ENCODE results near the gene LVRN. TPM values are rescaled to one million over a fixed set of nuclear protein-coding genes. Genes with fewer than 3 reads are reported as not detected.
A peak's percentile ranks its signal among the peaks of the same experiment; 100 is the strongest.

The LVRN gene
- total RNA-seq, 1 donor from 2014 or later = 0.56 TPM

DNA sequence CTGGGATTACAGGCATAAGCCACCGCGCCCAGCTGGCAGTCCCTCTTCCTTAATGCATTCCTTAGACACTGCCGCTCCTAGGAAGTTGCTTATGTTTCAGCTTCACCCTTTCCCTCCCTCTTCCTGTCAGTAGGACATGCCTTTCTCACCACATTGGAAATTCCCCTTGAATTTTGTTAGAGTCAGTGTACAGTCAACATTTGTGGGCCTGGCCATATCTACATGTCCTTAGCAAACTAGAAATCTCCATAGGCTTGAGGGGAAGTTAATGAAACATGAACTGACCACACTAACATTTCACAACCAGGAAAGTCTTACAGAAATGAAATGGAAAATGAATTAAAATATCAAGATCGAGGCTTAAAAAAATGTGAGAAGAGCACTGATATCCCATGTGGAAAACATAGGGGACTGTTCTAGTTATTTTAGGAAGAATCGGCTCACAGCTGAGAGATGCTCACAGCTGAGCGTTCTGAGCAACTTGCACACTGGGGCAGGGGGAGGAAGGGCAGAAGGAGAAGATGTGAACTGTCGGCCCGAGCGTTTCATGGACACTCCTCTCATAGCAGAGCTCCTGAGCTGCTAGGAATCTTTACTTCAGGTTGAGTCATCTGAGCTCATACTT lies 21.1 kb upstream of the LVRN start:
- Mint-ChIP-seq H3K27me3 (ENCODE audit: low read depth) (no peaks in the 10 kb centered on the region), H3K4me1 (peaks cover 10% of the 10 kb centered on the region), H3K4me3 (no peak overlapping the region), H3K9me3 (peaks cover 7% of the 10 kb centered on the region), H3K27ac (ENCODE audit: unreplicated experiment) (no peak overlapping the region), H3K36me3 (ENCODE audit: low read depth) (no peaks in the 10 kb centered on the region)
- TF ChIP-seq, protein P1, sequence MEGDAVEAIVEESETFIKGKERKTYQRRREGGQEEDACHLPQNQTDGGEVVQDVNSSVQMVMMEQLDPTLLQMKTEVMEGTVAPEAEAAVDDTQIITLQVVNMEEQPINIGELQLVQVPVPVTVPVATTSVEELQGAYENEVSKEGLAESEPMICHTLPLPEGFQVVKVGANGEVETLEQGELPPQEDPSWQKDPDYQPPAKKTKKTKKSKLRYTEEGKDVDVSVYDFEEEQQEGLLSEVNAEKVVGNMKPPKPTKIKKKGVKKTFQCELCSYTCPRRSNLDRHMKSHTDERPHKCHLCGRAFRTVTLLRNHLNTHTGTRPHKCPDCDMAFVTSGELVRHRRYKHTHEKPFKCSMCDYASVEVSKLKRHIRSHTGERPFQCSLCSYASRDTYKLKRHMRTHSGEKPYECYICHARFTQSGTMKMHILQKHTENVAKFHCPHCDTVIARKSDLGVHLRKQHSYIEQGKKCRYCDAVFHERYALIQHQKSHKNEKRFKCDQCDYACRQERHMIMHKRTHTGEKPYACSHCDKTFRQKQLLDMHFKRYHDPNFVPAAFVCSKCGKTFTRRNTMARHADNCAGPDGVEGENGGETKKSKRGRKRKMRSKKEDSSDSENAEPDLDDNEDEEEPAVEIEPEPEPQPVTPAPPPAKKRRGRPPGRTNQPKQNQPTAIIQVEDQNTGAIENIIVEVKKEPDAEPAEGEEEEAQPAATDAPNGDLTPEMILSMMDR (conservative IDR thresholded peaks at IDR 0.05) = no peak
- DNase-seq (ENCODE audit: low read depth, low spot score) = no peak

DNA sequence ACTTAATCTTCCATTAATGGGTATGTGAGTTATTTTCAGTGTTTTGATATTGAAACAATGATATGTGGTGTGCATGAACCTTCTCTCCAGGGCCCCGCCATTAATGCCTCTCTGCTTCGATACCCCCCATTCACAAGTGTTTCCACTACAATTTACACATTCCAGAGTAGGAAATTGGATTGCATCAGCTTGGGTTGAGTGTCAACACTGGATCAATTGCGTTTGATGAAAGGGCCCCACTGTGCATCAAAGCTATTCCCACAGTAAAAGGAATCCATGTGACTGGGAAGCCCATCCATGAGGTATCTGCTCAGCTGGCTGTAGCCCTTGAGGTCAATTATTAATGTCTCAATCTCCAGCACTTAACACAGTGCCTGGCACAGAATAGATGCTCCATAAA lies 17.8 kb upstream of the LVRN start:
- Mint-ChIP-seq H3K27me3 (ENCODE audit: low read depth) (no peaks in the 10 kb centered on the region), H3K36me3 (ENCODE audit: low read depth) (no peaks in the 10 kb centered on the region), H3K4me3 (no peak overlapping the region), H3K9me3 (peaks cover 5% of the 10 kb centered on the region), H3K4me1 (peaks cover 1% of the 10 kb centered on the region), H3K27ac (ENCODE audit: unreplicated experiment) (no peak overlapping the region)
- TF ChIP-seq, protein P1 (conservative IDR thresholded peaks at IDR 0.05) = no peak
- no peak for DNase-seq (ENCODE audit: low read depth, low spot score)

DNA sequence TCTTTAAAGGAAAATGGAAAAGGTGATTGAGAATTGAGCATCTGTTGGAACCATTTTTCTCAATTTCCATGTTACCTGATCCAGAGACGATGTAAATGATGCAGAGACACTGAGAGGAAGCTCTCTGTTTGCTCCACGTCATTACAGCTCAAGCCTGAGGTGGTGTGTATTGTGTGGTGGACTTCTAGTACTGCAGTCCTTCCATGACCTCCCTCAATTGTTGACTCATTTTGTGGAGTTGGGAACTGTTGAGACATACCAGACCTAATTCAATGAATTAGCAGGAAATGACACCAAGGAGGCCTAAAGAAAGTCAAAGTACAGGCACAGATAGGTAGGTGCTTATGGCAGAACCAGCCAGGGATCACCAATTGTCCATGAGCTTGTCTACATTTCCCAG lies 15.6 kb upstream of the LVRN start:
- Mint-ChIP-seq H3K27me3 (ENCODE audit: low read depth) (no peaks in the 10 kb centered on the region), H3K4me1 (no peaks in the 10 kb centered on the region), H3K36me3 (ENCODE audit: low read depth) (no peaks in the 10 kb centered on the region), H3K27ac (ENCODE audit: unreplicated experiment) (peak overlapping the region; percentile 78), H3K9me3 (peaks cover 5% of the 10 kb centered on the region), H3K4me3 (no peak overlapping the region)
- TF ChIP-seq, protein P1 (conservative IDR thresholded peaks at IDR 0.05) = no peak
- DNase-seq (ENCODE audit: low read depth, low spot score) = no peak

DNA sequence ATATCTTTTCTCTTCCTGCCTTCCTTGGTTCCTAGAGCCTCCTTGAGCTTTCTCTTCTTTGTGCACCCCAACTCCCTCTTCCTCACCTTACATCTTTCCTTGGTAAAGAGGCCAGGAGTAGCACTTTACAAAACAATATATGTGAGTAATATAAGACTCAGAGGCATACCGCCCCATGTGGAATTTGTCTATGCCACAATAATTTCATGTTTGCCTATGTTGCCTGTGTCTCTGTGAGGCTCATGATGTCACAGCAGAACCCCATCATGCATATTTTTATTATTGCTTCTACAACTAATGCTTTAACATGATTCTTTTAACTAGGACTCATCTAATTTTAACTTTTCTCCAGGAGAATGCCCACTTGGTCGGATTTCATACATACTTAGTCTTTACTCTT lies 15.0 kb upstream of the LVRN start:
- Mint-ChIP-seq H3K36me3 (ENCODE audit: low read depth) (no peaks in the 10 kb centered on the region), H3K4me3 (no peak overlapping the region), H3K27me3 (ENCODE audit: low read depth) (no peaks in the 10 kb centered on the region), H3K9me3 (peaks cover 4% of the 10 kb centered on the region), H3K4me1 (no peaks in the 10 kb centered on the region), H3K27ac (ENCODE audit: unreplicated experiment) (no peak overlapping the region)
- no peak for DNase-seq (ENCODE audit: low read depth, low spot score)
- TF ChIP-seq, protein P1 (conservative IDR thresholded peaks at IDR 0.05) = no peak

DNA sequence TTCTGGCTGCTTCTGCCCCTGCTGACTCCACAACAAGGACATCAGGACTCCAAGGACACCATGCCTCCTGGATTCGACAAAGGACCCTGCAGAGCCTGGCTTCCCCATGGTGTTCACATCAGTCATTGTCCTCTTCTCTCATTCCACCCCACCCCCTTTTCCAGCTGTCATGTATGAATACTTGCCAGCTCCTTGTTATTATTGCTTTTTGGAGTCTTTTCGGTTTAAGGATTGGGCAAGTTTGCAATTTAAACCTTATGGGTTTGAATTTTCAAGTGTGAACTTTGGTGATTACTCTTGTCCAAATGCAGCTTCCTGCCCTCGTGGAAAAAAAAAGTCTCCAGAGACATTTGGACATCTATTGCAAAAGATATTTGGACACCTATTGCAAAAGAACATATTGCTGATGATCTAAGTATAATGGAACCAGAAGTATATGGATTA lies 14.2 kb upstream of the LVRN start:
- Mint-ChIP-seq H3K27ac (ENCODE audit: unreplicated experiment) (no peak overlapping the region), H3K36me3 (ENCODE audit: low read depth) (no peaks in the 10 kb centered on the region), H3K9me3 (no peaks in the 10 kb centered on the region), H3K4me3 (no peak overlapping the region), H3K4me1 (no peaks in the 10 kb centered on the region), H3K27me3 (ENCODE audit: low read depth) (no peaks in the 10 kb centered on the region)
- TF ChIP-seq, protein P1 (conservative IDR thresholded peaks at IDR 0.05) = no peak
- no peak for DNase-seq (ENCODE audit: low read depth, low spot score)
